Renal pelvis (tissue), 4 donors: ENCODE data around the gene NYAP2. TPM values are rescaled to one million over a fixed set of nuclear protein-coding genes. Genes with fewer than 3 reads are reported as not detected.

Experiments
- DNase-seq: peaks from one replicate; pipeline ENCODE4 v3.0.0-alpha.2; 2013
- polyA plus RNA-seq, 3 donors: library from polyadenylated mRNA; unstranded; fragments of 120-200 nt; gene quantifications; one replicate each; pipeline ENCODE4 v1.2.1, GENCODE V29; 2013; ENCODE audit not compliant: insufficient read length in 3 of 3

Gene NYAP2
- polyA plus RNA-seq, 3 donors, result 0.04 to 0.09 TPM; not detected in 1

DNA sequence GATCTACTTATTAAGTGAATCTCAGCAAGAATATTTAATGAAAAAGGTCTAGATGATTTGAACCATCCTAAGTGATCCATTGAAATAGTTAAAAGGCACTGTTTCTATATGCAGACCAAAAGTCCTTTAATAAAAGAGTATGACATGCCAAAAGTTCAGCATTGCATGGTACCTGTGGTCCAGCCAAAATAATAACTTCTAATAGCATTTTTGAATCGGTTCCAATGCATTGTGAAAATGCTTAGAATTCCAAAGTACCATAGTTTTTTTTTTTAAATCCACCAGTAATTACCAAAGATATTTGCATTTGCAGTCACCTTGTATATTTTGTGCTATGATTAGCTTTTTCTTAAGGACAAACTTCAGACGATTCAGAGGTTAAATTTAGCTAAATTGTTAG lies 79.9 kb downstream of the NYAP2 start:
- no peak for DNase-seq

DNA sequence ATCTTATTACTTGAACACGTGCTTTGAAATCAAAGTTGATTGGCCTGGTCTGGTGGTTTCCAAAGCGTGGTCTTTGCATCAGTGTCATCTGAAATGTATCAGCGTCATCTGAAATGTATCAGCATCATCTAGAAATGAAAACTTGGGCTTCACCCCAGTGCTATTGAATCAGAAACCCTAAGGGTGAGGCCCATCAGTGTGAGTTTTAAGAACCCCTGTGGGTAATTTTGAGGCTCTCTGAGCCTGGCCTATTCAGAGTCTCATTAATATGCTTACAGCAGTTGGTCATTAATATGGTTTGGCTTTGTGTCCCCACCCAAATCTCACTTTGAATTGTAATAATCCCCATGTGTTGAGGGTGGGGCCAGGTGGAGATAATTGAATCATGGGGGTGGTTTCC lies 85.2 kb downstream of the NYAP2 start:
- DNase-seq, result no peak

DNA sequence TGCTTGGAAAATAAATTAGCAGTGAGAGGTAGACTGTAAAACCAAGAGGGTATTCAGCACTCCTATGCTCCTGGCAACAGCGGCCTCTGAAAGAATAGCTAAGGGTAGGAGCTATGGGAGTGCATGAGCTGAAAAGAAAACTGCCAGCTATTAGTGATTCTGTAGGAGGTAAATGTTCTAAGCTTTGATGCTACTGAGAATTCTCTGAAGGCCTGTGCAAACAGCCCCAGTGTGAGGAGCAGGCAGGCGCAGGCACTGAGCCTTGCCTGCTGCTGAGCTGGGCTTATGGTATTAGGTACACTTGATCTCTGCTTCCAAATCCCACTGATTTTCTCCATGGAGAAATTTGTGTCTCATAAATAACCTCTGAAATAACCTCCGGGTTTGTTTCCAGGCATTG lies 86.7 kb downstream of the NYAP2 start:
- DNase-seq, result no peak

DNA sequence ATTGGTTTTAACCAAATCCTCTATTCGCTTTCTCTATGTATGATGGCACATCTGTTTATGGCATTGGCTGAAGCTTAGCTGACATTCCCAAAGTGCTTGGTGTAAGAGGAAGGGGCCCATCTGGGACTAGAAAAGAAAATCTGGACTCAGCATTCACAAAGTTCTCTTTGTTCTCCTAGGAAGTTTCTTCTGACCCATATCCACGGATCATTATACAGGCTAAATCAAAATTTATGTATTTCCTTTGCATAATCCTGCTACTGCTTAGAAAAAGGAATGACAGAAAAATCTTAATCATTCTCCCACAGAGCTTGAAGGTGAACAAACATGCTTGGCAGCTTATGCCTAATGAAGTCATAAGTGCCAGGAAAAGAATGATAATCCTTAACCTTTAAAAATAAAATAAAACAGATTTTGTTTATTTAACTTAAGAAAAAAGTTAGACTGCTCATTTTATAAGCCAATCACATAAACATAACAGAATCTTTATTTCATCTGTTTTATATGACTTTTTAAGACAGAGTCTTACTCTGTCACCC lies 88.4 kb downstream of the NYAP2 start:
- DNase-seq, result no peak

DNA sequence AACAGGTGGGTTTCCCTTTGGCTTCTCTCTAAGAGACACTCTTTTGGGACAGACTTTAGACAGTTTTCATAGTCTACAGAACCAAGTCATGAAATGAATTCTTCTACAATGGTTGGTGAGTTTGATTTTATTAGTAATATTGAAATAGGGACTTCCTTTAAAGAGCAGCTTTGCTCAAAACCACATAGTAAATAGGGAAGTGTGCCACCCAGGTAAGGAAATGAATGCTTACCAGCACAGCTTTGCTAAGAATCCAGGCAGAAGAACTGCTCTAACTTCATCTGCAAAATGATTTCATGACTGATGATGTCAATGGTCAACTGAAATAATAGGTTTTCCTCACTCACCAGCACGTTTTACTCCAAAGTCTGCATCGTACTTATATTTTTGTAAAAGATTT lies 89.2 kb downstream of the NYAP2 start:
- DNase-seq, result no peak

DNA sequence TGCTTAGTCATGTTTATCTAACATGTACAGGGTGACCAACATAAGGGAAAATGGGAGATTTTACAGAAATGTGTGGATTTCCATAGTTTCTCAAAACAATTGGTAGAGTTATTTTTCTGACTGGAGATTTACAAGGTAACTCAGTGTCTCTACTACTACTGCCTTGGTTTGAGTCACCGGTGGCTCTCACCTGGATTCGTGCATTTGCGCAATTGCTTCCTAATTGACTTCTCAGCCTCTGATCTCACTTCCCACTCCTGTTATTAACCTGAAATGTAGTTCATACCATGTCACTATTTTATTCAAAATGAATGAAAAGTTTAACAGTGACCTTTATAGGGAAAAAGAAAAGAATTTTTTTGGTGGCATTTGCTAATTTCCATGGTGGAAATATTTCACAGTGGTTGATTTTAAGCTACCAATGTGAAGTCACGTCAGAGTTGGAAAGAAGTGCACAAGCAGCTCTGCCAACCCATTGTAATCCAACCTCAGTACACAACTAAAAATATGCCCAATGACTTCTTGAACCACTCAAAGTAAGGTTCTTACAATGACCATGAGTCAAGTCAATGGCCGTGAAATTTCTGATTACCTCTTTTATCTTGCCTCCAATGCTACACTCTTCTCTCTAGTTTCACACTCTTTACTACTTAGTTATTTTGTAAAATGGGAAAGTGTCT lies 94.0 kb downstream of the NYAP2 start:
- no peak for DNase-seq

DNA sequence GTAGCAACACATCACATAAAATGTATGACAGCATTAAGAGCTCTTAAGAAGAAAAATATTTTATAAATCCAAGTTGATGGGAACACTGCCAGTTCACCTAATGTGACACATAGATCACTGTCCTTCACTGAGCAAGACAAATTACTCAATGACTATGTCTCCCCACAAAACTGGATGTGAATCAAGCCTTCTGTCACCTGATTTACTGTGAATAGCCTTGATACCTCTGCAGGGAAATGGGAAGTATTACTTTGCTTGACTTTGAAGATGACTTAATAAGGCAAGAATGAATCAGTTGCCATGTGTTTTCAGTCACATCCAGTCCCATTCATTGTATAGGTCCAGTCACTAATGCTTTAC lies 94.6 kb downstream of the NYAP2 start:
- DNase-seq, result no peak

DNA sequence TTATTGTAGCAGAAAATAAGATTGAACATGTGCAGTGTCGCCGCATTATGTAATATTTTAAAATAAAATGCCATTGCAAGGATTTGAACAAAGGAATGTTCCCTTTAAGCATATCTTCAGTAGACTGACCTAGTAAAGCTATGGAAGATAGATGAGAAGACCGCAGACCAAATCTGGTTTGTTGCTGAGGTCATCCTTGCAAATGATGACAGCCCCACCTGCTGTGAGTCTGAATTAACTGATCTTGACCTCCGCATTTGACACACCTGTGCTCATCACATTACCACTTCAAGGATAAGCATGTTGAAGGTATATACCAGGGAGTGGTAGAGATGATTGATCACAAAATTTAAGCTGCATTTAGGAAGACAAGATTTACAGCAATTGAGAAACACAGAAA lies 96.2 kb downstream of the NYAP2 start:
- no peak for DNase-seq

DNA sequence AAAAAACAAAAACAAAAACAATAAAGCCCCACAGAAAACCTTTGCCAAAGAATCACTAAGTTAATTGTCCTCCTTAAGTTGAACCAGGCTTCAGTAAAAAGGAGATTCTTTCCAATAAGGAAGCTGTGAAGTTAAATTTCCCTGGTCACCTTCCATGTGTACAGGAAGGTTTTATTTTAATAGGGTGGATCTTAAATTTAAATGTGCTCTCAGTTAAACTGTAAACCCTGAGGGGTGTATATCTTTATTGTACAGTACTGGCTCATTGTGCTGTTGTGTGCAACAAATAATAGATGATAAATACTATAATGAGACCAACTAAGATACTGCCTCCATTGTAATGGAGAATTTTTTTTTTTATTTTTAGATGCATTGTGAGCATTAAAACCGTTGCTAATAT lies 97.1 kb downstream of the NYAP2 start:
- no peak for DNase-seq

DNA sequence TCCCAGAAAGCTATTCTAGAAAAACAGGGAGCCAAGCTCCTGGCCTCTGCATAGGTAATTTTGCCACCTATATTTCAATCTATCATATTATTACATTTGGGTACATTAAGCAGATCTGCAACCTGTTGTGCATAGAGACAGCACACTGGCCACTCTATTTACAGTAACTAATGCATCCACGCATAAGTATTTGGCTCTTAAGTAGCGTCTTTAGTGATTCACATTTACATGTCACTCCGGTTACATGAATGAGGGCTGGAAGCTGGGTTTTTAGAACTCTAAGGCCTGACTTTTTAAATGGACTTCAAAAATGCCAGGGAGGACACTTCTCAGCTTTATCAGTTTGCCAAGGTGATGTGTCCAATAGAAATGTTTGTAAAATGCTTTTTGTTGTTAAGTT lies 97.7 kb downstream of the NYAP2 start:
- DNase-seq, result no peak

DNA sequence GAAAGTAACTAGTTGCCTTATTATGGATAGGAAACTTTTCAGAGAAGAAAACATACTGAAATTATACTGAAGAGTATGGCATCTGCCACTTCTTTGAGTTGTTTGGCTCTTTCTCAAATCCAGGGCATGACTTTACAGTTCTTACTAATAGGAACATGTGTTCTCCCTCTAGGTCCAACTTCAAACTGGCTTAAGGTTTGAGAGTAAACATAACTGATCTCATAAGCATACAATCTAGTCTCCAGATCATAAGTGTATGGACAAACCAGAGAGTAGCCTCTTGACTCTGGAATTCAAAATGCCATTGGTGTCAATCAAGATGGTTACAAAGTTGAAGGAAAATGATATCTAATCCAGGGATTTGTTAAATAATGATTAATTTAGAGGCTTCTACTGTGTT lies 101.5 kb downstream of the NYAP2 start:
- no peak for DNase-seq

DNA sequence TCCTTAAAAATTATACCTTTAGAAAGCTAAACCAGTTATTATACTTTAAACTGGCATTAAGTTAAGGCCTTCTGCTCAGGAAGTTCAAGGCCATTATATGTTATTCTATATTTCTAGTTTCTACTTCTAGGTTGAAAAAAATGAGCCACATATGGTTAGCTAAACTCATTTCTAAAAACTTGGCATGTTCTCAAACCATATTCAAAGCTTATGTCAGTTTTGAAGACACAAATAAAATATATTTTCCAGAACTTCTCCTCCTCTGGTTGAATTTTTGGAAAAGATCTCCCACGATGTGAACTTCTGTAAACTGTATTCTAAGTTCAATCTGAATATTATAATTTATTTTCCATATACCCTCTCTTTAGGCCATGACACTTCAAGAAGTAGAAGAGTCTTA lies 103.5 kb downstream of the NYAP2 start:
- no peak for DNase-seq

DNA sequence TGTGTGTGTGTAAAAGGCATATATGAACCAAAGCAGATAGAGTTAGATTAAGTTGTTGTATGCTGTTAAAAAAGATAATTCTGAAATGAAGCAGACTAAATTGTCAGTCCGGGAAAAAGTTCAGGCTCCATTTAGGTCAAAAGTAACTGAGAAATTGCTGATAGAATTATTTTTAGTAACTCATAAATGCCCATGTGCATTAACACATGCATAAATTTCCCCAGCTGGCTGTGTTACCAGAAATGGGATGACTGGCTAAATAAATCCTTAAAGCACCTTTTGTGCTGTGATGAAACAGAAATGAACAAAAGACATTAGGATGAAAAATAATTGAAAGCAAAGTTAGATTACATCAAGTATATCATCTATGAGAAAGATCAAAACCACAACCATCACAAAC lies 111.3 kb downstream of the NYAP2 start:
- DNase-seq, result no peak

DNA sequence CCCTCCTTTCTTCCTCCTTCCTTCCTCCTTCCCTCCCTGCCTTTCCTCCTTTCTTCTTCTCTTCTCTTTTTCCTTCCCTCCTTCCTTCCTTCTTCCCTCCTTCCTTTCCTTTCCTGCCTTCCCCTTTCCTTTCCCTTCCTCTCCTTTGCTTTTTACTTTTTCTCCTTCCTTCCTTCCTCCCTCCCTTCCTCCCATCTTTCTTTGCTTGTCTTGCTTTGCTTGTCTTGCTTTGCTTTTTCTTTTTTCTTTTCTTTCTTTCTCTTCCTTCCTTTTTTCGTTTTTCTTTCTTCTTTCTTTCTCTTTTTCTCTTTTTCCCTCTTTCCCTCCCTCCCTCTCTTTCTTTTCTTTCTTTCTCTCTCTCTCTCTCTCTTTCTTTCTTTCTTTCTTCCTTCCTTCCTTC lies 113.0 kb downstream of the NYAP2 start:
- no peak for DNase-seq

DNA sequence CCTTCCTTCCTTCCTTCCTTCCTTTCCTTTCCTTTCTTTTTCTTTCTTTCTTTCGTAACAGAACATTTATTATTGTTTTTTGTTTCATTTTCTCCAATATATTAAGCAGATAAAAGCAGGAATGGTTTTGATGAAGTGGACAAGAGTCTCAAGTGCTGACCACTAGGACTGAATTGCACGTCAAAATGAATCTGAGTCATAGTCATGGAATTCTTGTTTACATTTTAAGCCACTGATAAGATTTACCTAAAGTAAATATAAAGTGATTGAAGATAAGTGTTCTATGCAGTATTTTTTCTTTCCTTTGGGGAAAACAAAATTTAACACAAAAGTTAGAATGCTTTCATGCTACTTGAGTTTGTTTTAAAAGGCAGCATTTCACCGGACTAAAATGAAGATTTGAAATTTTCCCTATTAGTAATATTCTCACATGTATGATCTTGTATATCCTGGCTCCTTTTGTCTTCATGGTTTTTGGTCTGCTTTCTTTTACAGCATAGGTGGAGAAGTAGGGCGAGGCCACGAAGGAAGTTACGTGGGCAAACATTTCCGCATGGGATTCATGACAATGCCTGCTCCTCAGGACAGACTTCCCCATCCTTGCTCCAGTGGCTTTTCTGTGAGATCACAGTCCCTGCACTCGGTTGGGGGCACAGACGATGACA lies 113.5 kb downstream of the NYAP2 start:
- DNase-seq, result no peak

DNA sequence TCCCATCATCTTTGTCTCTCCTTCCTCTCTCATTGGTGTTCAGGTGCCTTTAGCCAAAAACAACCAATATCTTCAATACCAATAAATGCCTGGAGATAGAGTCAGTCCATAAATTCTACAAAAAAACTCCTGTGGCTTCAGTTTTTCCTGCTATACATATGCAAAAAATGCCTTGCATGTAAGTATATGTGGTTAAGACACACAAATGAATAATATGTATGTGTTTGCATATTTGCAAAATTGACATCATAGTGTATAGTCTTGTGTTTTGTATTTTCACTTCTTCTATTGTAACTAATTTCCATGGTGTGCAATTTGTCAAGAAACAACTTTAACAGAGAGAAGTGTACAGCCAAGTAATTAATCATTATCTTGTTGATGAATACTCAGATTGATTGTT lies 115.5 kb downstream of the NYAP2 start:
- no peak for DNase-seq

DNA sequence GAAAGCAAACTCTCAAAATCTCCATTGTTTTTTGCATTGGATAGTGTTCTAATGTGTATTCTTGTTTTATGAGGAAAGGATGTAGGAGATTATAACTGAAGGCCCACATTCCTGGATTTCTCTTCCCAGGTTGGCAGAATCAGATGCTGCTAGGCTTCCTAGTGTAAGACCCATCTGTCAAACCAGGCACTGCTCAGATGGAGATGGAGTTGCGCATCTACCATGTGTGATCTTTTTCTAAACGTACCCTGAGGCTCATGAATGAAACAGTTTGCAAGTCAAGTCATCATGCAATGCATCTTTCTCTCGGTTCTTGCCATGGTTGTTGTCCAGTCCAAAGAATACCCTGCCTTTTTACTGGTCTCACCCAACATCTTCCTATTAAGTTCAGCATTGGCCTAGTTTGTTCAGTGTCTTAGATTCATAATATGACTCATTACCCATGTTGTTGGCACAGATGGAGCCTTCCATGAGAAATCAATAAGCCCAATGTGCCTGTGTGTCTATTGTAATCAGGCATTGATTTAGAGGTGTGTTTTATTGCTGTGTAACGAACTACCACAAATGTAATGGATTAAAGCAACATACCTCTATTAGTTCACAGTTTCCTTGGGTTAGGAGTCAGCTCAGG lies 127.4 kb downstream of the NYAP2 start:
- DNase-seq, result no peak

DNA sequence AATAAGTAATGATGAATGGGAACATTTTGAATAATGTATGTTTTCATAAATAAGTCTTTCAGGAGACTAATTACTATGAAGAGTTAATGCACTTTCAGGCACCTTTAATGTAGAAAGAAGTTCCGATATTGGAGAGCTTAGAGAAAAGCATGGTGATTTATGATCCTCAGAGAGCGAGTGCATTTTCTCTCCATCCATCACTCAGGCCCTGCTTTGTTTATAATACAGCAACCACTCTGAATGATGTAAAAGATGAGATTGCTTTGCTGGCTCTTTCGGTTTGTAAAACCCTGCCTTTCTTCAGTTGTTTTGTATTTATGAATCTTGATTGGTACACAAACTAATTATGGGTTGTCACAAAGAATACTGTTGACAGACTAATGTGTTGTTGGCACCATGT lies 132.0 kb downstream of the NYAP2 start:
- DNase-seq, result no peak

DNA sequence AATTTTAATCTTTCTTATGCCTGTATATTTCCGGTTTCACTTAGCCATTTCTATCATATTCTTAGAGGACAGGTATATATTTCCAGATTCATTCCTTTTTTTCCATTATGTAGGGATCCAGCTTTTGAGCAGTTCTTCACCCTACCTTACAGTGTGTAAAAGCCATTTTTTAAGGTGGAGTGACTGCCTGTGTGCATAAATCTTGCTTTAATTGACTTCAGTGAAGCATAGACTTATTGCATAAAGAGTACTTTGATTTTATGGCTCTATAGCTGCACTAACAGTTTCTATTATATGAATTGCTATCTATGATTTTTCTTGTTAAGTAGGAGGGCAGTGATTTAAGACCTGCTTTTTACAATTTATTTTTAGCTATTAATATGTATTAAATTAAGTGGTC lies 132.6 kb downstream of the NYAP2 start:
- DNase-seq, result no peak

DNA sequence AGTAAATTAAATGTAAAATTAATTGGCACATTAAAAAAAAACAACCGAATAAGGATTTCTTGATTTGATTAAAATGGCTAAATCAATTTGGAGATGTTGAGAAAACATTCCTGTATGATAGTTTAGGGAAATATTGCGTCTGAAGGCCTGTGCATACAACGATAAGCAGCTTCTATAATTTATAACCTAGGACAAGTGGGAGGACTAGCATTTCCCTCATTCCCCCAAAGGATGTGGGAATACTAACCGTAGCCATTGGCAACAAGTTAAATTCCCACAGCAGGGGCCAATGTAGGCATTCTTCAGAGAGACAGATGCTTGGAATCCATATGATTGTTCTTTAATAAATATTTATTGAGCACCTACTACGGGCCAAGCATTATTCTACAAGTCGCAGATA lies 134.5 kb downstream of the NYAP2 start:
- no peak for DNase-seq

DNA sequence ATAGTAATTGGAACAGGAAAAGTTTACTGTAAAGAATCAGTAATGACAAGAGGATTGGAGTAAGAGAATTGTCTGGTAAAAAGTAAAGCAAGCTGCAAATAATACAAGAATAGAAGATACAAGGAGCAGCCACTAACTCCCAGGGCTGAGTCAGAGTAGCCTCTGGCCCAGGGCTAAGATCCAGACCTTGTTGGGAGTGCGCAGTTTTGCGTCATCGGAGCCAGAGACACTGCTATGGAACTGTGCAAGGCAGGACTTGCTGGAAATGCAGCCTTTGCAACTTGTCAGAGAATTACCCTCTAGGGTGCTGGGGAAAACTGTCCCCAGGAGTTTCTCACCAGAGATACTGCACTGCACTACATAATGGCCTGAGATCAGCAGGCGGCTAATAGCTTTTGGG lies 135.2 kb downstream of the NYAP2 start:
- no peak for DNase-seq

DNA sequence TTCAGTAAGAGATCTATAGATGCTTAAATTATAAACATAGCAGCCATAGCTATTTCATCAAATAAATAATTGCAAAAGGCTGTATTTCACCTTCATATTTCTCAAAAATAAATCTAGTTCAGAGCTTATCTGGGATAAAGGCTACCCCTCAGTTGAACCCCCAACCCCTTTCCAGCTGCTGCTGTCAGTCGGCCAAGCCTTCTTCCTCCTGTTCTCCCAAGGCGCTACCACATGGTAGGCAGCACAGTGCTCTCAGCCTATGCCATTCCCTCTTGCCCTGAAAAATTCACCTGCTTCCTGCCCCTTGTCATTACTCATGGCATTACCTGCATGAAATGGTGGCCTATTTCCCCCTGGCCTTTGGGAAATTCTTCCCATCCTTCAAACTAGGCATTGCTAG lies 136.5 kb downstream of the NYAP2 start:
- no peak for DNase-seq

DNA sequence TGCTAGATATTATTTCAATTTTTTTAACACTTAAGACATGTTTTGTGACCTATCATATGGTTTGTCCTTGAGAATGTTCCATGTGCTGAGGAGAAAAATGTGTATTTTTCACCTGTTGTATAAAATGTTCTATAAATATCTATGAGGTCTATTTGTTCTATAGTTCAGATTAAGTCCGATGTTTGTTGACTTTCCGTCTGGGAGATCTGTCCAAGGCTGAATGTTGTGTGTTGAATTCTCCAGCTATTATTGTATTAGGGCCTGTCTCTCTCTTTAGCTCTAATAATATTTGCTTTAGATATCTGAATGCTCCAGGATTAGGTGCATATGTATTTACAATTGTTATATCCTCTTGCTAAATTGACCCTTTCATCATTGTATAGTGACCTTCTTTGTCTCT lies 144.1 kb downstream of the NYAP2 start:
- no peak for DNase-seq

DNA sequence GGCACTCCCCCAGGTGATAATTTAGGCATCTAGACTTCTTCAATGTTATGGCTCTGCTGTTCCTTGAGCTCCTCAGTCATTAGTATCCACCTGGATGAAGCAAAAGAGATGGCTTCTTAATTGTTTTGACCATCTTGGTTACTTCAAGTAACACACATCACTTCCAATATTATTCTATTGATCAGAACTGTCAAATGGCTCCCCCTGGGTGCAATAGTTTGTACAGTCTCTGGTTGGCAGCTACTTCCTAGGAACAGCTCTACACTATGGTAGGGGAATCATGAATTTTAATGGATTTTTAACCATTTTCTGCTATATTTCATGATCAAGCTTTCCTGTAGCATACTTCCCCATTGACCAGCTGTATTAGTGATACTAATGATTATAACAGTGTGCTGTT lies 157.0 kb downstream of the NYAP2 start:
- DNase-seq, result no peak
